ENCODE measurements around the gene KIF3A.

KIF3A gene

DNA sequence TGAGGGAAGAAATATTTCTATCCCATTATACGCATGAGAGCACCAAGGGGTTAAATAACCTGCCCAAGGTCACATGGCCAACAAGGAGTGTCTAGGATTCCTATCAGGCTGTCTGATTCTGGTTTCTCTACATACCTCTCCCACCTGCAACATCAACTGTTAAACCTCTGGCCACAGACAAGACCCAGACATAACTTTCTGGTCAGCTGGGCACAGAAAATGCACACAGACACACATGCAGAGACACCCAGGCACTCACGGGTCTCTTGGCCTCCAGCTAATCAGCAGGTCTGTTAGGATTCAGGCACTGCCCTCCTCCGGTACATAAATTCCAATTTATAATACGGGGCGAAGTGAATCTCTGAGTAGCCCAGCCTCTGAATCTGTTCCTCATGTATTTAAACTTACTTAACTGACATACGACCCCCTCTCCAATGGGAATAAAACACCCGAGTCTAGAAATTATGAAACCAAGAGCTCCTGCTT is 38.2 kb upstream of the KIF3A start:
- Histone ChIP-seq H2AFZ (peak overlapping the region; percentile 79), H3K4me2 (ENCODE audit: low read length) (peak overlapping the region; percentile 70), H3K36me3 (ENCODE audit: control insufficient read depth, insufficient read depth, low read length) (no peaks in the 10 kb centered on the region), H3K4me3 (ENCODE audit: low read depth, low read length) (peak overlapping the region; percentile 19), H3K79me2 (peaks cover 6% of the 10 kb centered on the region), H3K4me1 (peaks cover 36% of the 10 kb centered on the region), H3K9ac (no peak overlapping the region), H3K27ac (peak overlapping the region; percentile 55), H3K9me3 (ENCODE audit: control insufficient read depth, low read length) (no peaks in the 10 kb centered on the region), H3K27me3 (ENCODE audit: control insufficient read depth, insufficient read depth, low read length) (no peaks in the 10 kb centered on the region)
- TF ChIP-seq, protein P1, sequence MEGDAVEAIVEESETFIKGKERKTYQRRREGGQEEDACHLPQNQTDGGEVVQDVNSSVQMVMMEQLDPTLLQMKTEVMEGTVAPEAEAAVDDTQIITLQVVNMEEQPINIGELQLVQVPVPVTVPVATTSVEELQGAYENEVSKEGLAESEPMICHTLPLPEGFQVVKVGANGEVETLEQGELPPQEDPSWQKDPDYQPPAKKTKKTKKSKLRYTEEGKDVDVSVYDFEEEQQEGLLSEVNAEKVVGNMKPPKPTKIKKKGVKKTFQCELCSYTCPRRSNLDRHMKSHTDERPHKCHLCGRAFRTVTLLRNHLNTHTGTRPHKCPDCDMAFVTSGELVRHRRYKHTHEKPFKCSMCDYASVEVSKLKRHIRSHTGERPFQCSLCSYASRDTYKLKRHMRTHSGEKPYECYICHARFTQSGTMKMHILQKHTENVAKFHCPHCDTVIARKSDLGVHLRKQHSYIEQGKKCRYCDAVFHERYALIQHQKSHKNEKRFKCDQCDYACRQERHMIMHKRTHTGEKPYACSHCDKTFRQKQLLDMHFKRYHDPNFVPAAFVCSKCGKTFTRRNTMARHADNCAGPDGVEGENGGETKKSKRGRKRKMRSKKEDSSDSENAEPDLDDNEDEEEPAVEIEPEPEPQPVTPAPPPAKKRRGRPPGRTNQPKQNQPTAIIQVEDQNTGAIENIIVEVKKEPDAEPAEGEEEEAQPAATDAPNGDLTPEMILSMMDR (IDR thresholded peaks at IDR 0.05) = no peak

DNA sequence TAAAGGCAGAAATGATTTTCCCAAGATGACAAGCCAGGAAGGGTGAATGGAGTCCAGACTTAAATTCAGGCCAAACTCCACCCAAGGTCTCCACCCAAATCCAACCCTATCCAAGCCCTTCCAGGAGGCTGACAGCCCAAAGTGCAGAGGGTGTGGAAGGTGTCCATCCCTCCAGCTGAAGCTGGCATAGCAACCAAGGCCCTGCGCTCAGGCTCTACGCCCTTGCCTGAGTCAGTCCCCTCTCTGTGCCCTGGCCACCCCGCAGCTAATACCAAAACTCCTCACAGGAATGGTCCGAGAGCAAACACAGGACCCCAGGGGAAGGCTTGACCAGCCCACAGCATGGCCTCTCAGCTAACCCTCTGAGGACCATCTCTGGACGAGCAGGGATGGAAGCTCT is 37.5 kb upstream of the KIF3A start:
- no peak overlapping the region for H3K9ac ChIP-seq
- no peak overlapping the region for H3K4me3 ChIP-seq (ENCODE audit: low read depth, low read length)
- H3K36me3 ChIP-seq (ENCODE audit: control insufficient read depth, insufficient read depth, low read length) = no peaks in the 10 kb centered on the region
- no peaks in the 10 kb centered on the region for H3K9me3 ChIP-seq (ENCODE audit: control insufficient read depth, low read length)
- no peaks in the 10 kb centered on the region for H3K27me3 ChIP-seq (ENCODE audit: control insufficient read depth, insufficient read depth, low read length)
- peaks cover 36% of the 10 kb centered on the region for H3K4me1 ChIP-seq
- no peak overlapping the region for H2AFZ ChIP-seq
- H3K27ac ChIP-seq = peak overlapping the region; percentile 55
- TF ChIP-seq, protein P1 (IDR thresholded peaks at IDR 0.05) = no peak
- peak overlapping the region; percentile 70 for H3K4me2 ChIP-seq (ENCODE audit: low read length)
- H3K79me2 ChIP-seq = peaks cover 6% of the 10 kb centered on the region

DNA sequence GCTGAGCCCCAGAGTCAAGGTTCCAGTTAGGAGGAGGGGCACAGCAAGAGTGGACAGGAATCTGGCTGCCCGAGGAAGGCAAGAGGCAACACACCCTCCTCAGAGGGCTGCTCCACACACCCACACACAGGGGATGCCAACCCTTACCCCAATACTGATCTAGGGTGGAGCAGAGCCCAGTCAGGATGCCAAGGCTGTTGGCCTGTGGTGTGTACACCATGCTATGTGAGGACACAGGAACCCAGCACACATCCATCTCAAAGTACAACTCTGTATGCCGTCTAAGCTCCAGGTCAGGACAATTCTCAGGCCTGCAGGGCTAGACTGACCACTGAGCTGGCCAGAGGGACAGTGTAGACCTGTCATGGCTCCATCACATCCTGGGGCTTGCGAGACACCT is 37.1 kb upstream of the KIF3A start:
- Histone ChIP-seq H3K79me2 (peaks cover 10% of the 10 kb centered on the region), H3K4me2 (ENCODE audit: low read length) (peak overlapping the region; percentile 4), H3K36me3 (ENCODE audit: control insufficient read depth, insufficient read depth, low read length) (no peaks in the 10 kb centered on the region), H3K4me1 (peaks cover 36% of the 10 kb centered on the region), H3K9ac (no peak overlapping the region), H2AFZ (peak overlapping the region; percentile 23), H3K9me3 (ENCODE audit: control insufficient read depth, low read length) (no peaks in the 10 kb centered on the region), H3K4me3 (ENCODE audit: low read depth, low read length) (no peak overlapping the region), H3K27ac (peak overlapping the region; percentile 55), H3K27me3 (ENCODE audit: control insufficient read depth, insufficient read depth, low read length) (no peaks in the 10 kb centered on the region)
- TF ChIP-seq, protein P1 (IDR thresholded peaks at IDR 0.05) = no peak

DNA sequence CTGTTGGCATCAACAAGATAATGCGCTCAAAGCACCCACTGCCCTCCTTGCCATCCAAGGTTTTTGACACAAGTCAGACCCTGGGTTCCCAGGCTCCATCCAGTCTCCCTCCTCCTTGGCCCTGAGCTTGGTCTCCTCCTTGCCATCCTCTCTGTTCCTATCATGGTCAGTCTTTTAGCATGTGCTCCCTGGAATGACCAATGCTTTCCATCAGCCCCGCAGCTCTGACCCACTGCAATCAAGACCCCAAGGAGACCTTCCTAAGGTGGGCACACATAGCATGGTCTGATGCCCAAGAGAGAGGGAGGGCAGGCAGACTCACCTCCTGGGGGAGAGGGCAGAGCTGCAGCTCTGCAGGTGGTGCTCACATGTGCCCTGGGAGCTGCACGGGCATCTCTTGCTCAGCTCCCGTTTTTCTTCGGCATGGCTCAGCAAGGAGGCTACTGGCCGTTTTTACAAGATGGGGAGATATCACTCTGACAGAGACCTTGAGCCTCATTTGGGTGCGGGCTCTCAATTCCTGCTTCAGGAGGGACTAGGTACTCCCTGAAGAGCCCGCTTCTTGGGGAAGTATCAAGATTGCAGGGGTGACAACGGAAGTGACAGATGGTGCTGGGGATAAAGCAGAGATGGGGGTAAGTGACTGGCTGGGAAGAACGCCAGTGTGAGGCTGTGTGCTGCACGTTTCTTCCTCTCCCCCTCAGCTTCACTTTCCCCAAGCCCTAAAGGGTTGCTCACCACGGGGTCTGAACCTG is 36.4 kb upstream of the KIF3A start:
- H3K4me3 ChIP-seq (ENCODE audit: low read depth, low read length) = no peak overlapping the region
- H2AFZ ChIP-seq = peak overlapping the region; percentile 23
- H3K27me3 ChIP-seq (ENCODE audit: control insufficient read depth, insufficient read depth, low read length) = no peaks in the 10 kb centered on the region

More for the DNA sequence above, 36.4 kb upstream of the KIF3A start:
- Histone ChIP-seq H3K9ac (no peak overlapping the region), H3K4me2 (ENCODE audit: low read length) (peak overlapping the region; percentile 4), H3K9me3 (ENCODE audit: control insufficient read depth, low read length) (no peaks in the 10 kb centered on the region), H3K79me2 (peaks cover 16% of the 10 kb centered on the region), H3K27ac (peak overlapping the region; percentile 55), H3K4me1 (peaks cover 36% of the 10 kb centered on the region), H3K36me3 (ENCODE audit: control insufficient read depth, insufficient read depth, low read length) (no peaks in the 10 kb centered on the region)
- TF ChIP-seq, protein P1 (IDR thresholded peaks at IDR 0.05) = no peak

Data from parathyroid adenoma (tissue), 2 donors.